Prostate gland (tissue), 2 donors: ENCODE results near the gene PRKRIP1.

Source experiments
- POLR2A ChIP-seq: fragments of 450-650 bp; IDR thresholded peaks from one replicate; pipeline ENCODE4 v1.6.1; 2016; ENCODE audit warnings: antibody characterized with exemption, mild to moderate bottlenecking
- POLR2AphosphoS5 ChIP-seq: sonication (generic); formaldehyde crosslinking; IDR thresholded peaks from one replicate; pipeline ENCODE4 v1.6.1; 2017; ENCODE audit warnings: antibody characterized with exemption
- TF ChIP-seq, protein P1 (sequence below), 4 experiments: fragments of 200-600 bp in 2 of 4; fragments of 450-650 bp in 2 of 4; sonication (generic) in 2 of 4; IDR thresholded peaks; 1 replicate in 3 of 4; 2 replicates in 1 of 4; pipeline ENCODE4 v1.5.1; 2016 to 2019; ENCODE audit warnings: antibody characterized with exemption in 4 of 4, mild to moderate bottlenecking in 2 of 4, moderate library complexity in 2 of 4

- TF ChIP-seq POLR2AphosphoS5 = no peak
- TF ChIP-seq, protein P1, sequence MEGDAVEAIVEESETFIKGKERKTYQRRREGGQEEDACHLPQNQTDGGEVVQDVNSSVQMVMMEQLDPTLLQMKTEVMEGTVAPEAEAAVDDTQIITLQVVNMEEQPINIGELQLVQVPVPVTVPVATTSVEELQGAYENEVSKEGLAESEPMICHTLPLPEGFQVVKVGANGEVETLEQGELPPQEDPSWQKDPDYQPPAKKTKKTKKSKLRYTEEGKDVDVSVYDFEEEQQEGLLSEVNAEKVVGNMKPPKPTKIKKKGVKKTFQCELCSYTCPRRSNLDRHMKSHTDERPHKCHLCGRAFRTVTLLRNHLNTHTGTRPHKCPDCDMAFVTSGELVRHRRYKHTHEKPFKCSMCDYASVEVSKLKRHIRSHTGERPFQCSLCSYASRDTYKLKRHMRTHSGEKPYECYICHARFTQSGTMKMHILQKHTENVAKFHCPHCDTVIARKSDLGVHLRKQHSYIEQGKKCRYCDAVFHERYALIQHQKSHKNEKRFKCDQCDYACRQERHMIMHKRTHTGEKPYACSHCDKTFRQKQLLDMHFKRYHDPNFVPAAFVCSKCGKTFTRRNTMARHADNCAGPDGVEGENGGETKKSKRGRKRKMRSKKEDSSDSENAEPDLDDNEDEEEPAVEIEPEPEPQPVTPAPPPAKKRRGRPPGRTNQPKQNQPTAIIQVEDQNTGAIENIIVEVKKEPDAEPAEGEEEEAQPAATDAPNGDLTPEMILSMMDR (IDR thresholded peaks at IDR 0.05) = no peak
- TF ChIP-seq POLR2A = no peak
Observed at GRCh38 chr7:102432442-102433218, 36.5 kb downstream of the PRKRIP1 start.
